Endothelial cell (in vitro differentiated cells): ENCODE results near the gene RPTOR. TPM values are rescaled to one million over a fixed set of nuclear protein-coding genes. Genes with fewer than 3 reads are reported as not detected.

Source experiments
- DNase-seq: peaks from one replicate; pipeline ENCODE4 v3.0.0; 2021; ENCODE audit warnings: low spot score
- H3K27ac Mint-ChIP-seq: one replicate; pipeline ENCODE4 v1.8.0; 2021; ENCODE audit warnings: mixed read lengths, inconsistent platforms; ENCODE audit not compliant: unreplicated experiment
- H3K27me3 Mint-ChIP-seq: one replicate; pipeline ENCODE4 v1.8.0; 2021; ENCODE audit warnings: mild to moderate bottlenecking, moderate library complexity, mixed read lengths, inconsistent platforms; ENCODE audit not compliant: unreplicated experiment
- H3K36me3 Mint-ChIP-seq: one replicate; pipeline ENCODE4 v1.8.0; 2021; ENCODE audit warnings: mild to moderate bottlenecking, low read depth, mixed read lengths, inconsistent platforms; ENCODE audit not compliant: unreplicated experiment
- H3K4me1 Mint-ChIP-seq: one replicate; pipeline ENCODE4 v1.8.0; 2021; ENCODE audit warnings: mild to moderate bottlenecking, mixed read lengths, inconsistent platforms; ENCODE audit not compliant: unreplicated experiment
- H3K4me3 Mint-ChIP-seq: one replicate; pipeline ENCODE4 v1.8.0; 2021; ENCODE audit warnings: mild to moderate bottlenecking, mixed read lengths, inconsistent platforms; ENCODE audit not compliant: unreplicated experiment
- H3K9me3 Mint-ChIP-seq: one replicate; pipeline ENCODE4 v1.8.0; 2021; ENCODE audit warnings: mixed read lengths, inconsistent platforms; ENCODE audit not compliant: unreplicated experiment
- CTCF ChIP-seq: fragments of 200-600 bp; sonication (generic); IDR thresholded peaks from one replicate; pipeline ENCODE4 v1.5.0; 2021; ENCODE audit warnings: antibody characterized with exemption; ENCODE audit not compliant: unreplicated experiment
- total RNA-seq: library from RNA; stranded (reverse); fragmentation: NEBNext Ultra II Directional; extraction: Animal tissue kit (Norgen Biotek cat#: 25700); gene quantifications from one replicate; pipeline ENCODE4 v1.2.1, GENCODE V29; 2021; ENCODE audit not compliant: unreplicated experiment

The RPTOR gene
- total RNA-seq, 1 donor from 2014 or later = 36.7 TPM

- H3K4me1 Mint-ChIP-seq = peaks cover 7% of the 10 kb centered on the region
- no peak overlapping the region for H3K27ac Mint-ChIP-seq
- H3K27me3 Mint-ChIP-seq = peaks cover 4% of the 10 kb centered on the region
- TF ChIP-seq CTCF = no peak
- no peak for DNase-seq
- H3K9me3 Mint-ChIP-seq = no peaks in the 10 kb centered on the region
- no peak overlapping the region for H3K4me3 Mint-ChIP-seq
- H3K36me3 Mint-ChIP-seq = no peaks in the 10 kb centered on the region
These were observed 292.0 kb downstream of the RPTOR start for GRCh38 chr17:80836658-80836965.

GRCh38 chr17:80836971-80837481 lies 292.4 kb downstream of the RPTOR start:
- H3K27me3 Mint-ChIP-seq = peaks cover 2% of the 10 kb centered on the region
- no peak overlapping the region for H3K4me3 Mint-ChIP-seq
- no peaks in the 10 kb centered on the region for H3K36me3 Mint-ChIP-seq
- TF ChIP-seq CTCF = no peak
- no peak overlapping the region for H3K27ac Mint-ChIP-seq
- peaks cover 7% of the 10 kb centered on the region for H3K4me1 Mint-ChIP-seq
- DNase-seq = no peak
- H3K9me3 Mint-ChIP-seq = no peaks in the 10 kb centered on the region

- H3K27ac Mint-ChIP-seq = no peak overlapping the region
- H3K27me3 Mint-ChIP-seq = peaks cover 4% of the 10 kb centered on the region
- H3K4me3 Mint-ChIP-seq = no peak overlapping the region
- H3K9me3 Mint-ChIP-seq = no peaks in the 10 kb centered on the region
- H3K4me1 Mint-ChIP-seq = peaks cover 4% of the 10 kb centered on the region
- DNase-seq = no peak
- TF ChIP-seq CTCF = no peak
- H3K36me3 Mint-ChIP-seq = peaks cover 4% of the 10 kb centered on the region
These were observed 293.1 kb downstream of the RPTOR start for GRCh38 chr17:80837711-80838110.

- H3K27ac Mint-ChIP-seq = no peak overlapping the region
- DNase-seq = no peak
- no peak overlapping the region for H3K4me3 Mint-ChIP-seq
- H3K27me3 Mint-ChIP-seq = peaks cover 4% of the 10 kb centered on the region
- H3K4me1 Mint-ChIP-seq = peaks cover 1% of the 10 kb centered on the region
- TF ChIP-seq CTCF = no peak
- no peaks in the 10 kb centered on the region for H3K9me3 Mint-ChIP-seq
- peaks cover 8% of the 10 kb centered on the region for H3K36me3 Mint-ChIP-seq
These were observed 293.8 kb downstream of the RPTOR start for GRCh38 chr17:80838311-80839025.

- TF ChIP-seq CTCF = no peak
- no peak overlapping the region for H3K27ac Mint-ChIP-seq
- DNase-seq = no peak
- H3K4me3 Mint-ChIP-seq = no peak overlapping the region
- H3K4me1 Mint-ChIP-seq = no peaks in the 10 kb centered on the region
- H3K27me3 Mint-ChIP-seq = peaks cover 4% of the 10 kb centered on the region
- peaks cover 8% of the 10 kb centered on the region for H3K36me3 Mint-ChIP-seq
- H3K9me3 Mint-ChIP-seq = no peaks in the 10 kb centered on the region
These were observed 294.3 kb downstream of the RPTOR start for GRCh38 chr17:80839026-80839345.
